HG02571 (cell line): ENCODE results near the gene USP20.
A peak's percentile ranks its signal among the peaks of the same experiment; 100 is the strongest.

Source experiments
- ATAC-seq: cut with Tn5 transposase; IDR thresholded peaks from one replicate; pipeline ENCODE4 v1.9.1; 2021; ENCODE audit warnings: mild to moderate bottlenecking, moderate library complexity; ENCODE audit not compliant: unreplicated experiment

USP20 gene

GRCh38 chr9:129823542-129823934 lies 11.7 kb upstream of the USP20 start:
- peak; percentile 26 for ATAC-seq

- ATAC-seq = peak; percentile 92
Observed at GRCh38 chr9:129823935-129824601, 11.2 kb upstream of the USP20 start, which contains the start of gene TOR1A. Gene TOR1A (minus strand): TSS chr9:129824136. CDS start chr9:129824085, 51 bp downstream.

DNA sequence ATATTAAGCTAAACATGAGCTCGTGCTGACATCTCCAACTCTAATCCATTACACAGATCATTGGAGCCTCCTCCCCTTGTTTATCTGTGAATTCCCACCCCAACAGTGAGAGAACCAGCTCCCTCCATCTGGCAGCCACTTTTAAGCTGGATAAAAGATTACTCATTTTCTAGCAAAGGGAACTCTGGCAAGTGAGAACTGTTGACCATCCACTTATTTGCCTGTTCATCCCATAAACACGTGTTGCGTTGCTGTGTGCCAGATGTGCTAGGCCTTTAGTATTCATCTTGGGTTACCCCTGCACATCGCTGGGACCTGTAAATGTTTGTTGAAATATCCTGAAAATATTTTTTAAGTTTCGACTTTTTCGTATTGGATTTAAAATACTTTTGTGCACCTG lies 8.9 kb upstream of the USP20 start:
- ATAC-seq = no peak

- ATAC-seq = no peak
Observed at GRCh38 chr9:129826759-129827158, 8.5 kb upstream of the USP20 start.

DNA sequence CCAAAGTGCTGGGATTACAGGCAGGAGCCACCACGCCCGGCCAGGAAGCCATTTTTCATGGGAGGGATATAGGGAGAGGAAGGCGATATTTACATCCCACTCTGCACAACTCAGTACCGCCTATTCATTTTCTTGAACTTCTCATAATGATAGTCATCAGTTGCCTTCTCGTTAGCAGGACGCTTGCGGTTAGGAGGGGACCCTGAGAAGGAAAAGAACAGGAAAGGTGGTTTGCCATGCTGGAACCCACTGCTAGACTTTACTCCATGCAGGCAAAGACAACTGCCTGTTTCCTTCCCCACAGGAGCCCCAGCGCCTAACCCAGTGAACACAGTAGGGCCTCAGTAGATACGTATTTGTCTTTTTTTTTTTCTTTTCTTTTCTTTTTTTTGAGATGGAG lies 7.2 kb upstream of the USP20 start:
- no peak for ATAC-seq

GRCh38 chr9:129828969-129829368 lies 6.3 kb upstream of the USP20 start:
- ATAC-seq = no peak

- no peak for ATAC-seq
Observed at GRCh38 chr9:129832982-129833381, 2.3 kb upstream of the USP20 start.

DNA sequence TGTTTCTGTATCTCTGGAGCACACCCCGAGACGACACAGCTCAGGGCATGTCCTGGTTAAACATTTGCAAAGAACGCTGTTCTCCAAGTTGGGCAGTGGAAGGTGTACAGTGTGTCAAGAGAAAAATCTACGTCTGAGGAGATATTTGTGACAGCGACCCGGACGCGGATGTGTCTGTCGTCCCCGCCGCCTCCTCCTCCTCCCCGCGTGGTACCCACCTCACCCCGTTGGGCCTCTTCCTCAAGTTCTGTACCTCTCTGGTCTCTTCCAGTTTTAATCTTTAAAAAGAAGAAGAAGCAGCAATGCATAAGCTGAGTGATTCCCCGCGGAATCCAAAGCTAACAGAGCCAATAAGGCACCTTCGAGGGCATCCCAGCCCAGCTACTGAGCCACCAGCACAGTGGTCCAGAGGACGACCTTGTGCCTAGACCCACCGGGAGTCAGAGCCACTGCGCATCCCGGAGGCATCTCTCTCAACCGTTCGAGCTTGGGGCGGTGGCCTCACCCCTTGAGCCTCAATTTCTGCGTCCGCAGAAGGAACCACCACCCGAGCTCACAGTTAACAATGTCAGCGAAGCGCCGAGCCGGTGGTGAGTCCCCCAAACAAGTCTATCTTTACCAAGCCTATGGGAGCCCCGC lies 650 bp upstream of the USP20 start:
- peak; percentile 19 for ATAC-seq

GRCh38 chr9:129835860-129836223 lies 584 bp downstream of the USP20 start:
- no peak for ATAC-seq

DNA sequence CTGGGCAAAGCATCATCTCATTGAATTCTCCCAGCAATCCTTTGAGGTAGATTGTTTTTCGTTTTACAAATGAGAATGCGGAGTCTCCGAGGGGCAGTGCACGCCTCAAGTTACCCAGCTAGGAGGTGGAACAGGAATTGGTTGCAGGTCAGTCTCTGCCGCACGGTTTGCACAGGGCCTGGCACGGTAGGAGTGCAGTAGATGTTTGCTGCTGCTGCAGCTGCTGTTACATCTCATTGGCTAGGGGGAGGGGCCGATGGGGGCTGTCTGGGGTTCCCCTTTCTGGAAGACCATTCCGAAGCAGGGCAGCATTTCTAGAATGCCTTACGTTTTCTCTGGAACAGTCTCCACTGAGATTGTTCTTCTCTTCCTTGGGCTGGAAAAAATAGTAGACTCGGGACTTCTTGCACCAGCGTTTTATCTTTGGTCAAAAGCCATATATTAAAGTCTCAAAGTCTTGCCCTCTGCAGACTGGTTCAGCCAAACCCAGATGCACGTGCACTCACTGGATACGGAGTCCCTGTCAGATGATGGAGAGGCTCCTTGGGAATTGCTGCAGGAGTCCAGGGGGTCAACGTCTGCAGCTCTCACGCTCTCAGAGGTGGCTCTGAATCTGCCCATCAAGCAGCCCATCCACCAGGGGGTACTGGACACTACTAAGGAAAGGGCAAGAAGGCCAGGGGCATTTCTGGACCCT lies 1.2 kb downstream of the USP20 start:
- no peak for ATAC-seq

GRCh38 chr9:129838707-129839259 lies 3.5 kb downstream of the USP20 start:
- ATAC-seq = no peak

- ATAC-seq = no peak
Observed at GRCh38 chr9:129839324-129840023, 4.2 kb downstream of the USP20 start.

- no peak for ATAC-seq
Observed at GRCh38 chr9:129840034-129840433, 4.8 kb downstream of the USP20 start.

DNA sequence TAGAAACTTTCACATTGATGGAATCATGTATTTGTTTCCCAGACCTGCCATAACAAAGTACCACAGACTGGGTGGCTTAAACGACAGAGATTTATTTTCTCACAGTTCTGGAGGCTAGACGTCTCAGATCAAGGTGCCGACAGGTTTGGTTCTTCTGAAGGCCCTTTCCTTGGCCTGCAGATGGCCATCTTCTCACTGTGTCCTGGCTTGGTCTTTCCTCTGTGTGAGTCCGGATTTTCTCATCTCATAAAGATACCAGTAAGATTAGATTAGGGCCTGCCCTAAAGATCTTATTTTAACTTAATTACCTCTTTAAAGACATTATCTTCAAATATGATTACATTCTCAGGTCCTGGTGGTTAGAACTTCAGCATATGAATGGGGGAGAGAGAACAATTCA lies 5.8 kb downstream of the USP20 start:
- no peak for ATAC-seq

GRCh38 chr9:129845373-129845772 lies 10.1 kb downstream of the USP20 start:
- no peak for ATAC-seq

DNA sequence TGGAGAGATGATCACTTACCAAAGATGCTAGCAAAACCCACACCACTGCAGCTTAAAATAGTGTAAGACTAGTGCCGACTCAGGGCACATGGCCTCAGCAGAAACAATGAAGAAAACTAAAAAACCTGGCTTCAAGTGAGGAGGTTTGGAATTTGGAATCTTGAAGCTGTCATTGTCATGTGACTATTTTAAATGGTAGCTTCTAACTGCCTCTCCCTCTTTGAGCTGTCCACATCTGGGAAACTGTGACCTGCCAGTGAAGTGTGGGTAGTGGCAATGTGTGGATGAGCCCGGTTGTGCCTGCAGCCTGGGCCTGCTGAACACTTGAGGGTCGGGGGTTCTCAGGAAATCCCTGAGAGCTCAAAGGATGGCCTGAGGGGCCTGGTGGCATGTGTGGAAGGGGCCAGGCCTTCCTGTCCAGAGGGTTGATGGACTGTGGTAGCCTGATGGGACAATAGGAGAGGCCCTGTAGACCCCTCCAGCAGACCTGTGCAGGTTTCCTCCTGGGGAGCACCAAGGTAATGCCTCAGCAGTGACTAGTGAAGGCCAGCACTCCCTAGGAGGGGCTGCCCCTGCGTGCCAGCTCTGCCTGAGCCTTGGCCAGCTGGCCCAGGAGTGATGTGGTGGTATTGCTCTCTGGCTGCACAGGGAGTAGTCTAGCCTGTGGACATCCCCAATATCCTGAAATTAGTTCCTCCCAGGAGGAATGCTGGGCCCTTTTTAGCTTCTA lies 13.6 kb downstream of the USP20 start:
- ATAC-seq = no peak

DNA sequence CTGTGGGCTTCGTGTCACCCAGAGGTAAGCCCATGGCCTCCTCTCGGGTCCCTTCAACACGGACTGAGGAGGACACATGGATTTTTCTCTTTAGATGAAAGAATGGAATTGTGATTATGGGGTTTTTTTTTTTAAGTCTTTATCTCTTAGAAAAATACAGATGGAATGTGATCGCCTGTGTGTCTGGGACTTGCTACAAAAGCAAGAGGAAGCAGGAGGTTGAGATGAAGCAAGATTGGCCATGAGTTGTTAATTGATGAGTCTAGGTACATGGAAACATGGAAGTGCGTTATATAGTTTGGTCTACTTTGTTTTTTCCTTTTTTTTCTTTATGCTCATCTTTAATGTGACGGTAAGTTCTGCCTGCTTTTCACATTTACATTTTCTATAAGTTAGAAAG lies 14.6 kb downstream of the USP20 start:
- no peak for ATAC-seq

GRCh38 chr9:129850821-129851550 lies 15.7 kb downstream of the USP20 start:
- no peak for ATAC-seq

DNA sequence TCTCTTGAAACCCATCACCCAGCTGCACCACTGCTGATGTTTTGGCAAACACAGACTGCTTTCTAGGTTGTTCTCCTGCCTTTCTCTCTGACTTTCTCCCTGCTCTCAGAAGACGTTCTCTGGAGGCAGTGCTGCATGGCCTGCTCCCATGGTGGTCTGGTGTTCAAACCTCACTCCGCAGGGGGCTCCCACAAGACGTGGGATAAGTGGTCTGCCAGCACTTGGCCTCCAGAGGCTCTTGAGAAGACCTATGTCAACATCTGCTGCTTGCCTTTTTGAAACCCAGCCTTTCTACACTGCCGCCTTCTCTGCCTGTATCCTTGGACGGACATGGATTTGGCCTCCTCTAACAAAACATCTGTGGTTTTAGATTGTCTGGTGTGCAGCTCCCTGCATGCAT lies 16.6 kb downstream of the USP20 start:
- no peak for ATAC-seq

DNA sequence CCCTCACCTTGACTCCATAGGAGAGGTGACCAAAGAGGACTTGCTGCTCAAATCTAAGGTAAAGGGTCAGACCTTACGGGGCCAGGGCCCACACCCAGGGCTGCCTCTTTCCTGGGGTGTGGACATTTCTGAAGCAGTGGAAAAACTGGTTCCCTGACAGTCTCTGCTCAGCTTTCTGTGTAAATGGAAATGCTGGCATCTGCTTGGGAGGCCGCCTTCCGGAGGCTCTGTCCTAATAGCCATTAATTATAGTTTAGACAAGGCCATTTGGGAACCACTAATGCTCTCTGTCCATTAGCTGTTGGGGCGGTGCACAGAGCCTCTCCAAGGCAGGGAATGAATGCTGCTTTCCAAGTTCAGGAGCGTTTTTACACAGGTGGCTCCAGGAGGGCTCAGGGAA lies 17.3 kb downstream of the USP20 start:
- no peak for ATAC-seq
